Cerebellar nuclear complex (tissue), 1 donor: ENCODE measurements around the gene A2M.

Experiments
- DNase-seq, 2 experiments: peaks; one replicate each; lab custom pipeline; 2025; lab: John Stamatoyannopoulos, UW

A2M gene

GRCh38 chr12:9073076-9073475 lies 42.6 kb downstream of the A2M start:
- DNase-seq: no peak

- no peak for DNase-seq
Measured at GRCh38 chr12:9072481-9073038, 43.2 kb downstream of the A2M start.

GRCh38 chr12:9071969-9072368 lies 43.8 kb downstream of the A2M start:
- no peak for DNase-seq

GRCh38 chr12:9071518-9071917 lies 44.2 kb downstream of the A2M start:
- no peak for DNase-seq

- DNase-seq: no peak
Measured at GRCh38 chr12:9070351-9070750, 45.4 kb downstream of the A2M start.

GRCh38 chr12:9068600-9068999 lies 47.1 kb downstream of the A2M start:
- no peak for DNase-seq

DNA sequence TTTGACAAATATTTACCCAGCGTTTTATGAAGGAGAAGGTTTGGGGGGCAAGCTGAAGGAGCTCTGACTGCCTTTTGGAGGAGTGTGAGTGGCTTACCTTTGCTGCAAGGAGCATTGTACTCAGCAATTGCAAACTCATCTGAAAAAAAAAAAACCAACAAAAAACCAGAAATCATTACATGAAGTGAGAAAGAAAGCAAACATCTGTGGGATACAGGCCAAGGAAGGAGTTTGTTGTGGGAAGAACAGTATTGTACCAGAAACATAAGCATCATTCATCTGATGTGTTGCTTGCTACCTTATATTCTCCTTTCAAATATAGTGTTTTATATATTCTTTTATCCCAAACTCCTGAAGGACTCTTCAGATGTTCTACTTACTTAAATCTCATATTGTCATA lies 47.6 kb downstream of the A2M start:
- DNase-seq: no peak

DNA sequence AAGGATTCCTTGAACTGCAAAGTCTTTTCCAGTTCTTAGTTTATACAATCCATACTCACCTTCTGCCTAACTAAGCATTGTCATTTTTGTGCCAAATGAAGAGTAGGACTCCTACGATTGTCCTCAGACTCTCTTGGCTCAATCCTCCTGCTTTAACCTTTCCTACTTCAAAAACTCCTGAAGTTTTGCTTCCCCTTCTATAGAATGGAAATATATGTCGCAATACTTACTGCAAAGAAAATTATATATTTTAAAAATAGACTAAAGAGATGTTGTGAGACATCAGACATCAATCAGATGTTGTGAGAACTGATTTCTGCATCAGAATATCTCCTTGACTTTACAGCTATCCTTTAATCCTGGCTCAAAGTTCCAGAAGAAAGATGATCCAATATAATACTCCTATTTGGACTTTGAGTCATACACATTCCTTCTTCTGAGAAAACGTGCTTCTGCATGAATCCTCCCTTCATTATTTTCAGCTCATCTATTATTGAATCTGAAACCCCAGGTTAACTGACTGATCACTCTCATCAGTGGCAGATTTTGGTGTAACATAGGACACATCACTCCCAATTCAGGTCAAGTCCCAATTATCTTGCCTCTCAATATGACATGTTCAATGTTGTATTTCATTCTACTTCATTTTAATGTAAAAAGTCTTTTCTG lies 48.8 kb downstream of the A2M start:
- no peak for DNase-seq

- DNase-seq: no peak
Measured at GRCh38 chr12:9066183-9066623, 49.5 kb downstream of the A2M start.

GRCh38 chr12:9065607-9065856 lies 50.2 kb downstream of the A2M start:
- no peak for DNase-seq

DNA sequence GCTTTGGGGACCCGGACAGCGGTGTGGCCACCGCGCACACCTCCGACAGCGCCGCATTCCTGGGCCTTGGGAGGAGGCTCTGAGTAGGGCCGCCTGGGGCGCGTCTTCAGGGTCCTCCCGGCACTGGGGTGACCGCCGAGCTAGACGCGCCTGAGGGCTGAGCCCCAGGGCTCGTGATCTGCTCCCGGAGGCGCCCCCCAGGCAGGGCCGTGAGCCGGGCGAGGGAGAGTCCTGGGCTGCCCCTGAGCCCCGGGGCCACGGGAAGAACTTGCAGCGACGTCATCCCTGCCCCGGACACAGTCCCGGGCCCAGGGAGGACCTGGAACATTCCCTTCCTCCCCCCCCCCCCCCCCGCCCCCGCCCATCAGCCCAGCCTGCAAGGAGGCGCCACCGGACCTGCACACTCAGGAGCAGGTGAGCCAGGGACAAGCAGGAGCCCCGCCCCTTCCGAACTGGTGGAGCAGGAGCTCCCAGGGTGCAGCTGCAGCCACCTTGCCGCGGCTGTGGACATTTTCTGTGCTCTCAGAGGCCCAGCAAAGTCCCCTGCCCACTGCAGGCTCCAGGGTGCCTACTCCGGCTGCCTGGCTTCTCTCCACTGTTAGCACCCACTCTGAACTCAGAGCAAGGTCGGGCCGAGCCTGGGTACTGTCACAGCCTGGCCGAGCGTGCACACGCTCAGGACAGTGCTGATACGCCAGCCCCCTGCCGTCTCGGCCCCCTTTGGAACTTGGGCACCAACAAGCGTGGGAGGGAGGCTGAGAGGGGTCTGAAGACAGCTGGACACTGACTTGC lies 50.7 kb downstream of the A2M start:
- DNase-seq: peak in 1 of 2 experiments; percentile 38

- no peak for DNase-seq
Measured at GRCh38 chr12:9064201-9064814, 51.4 kb downstream of the A2M start.

- no peak for DNase-seq
Measured at GRCh38 chr12:9052610-9053009, 63.1 kb downstream of the A2M start.

- DNase-seq: no peak
Measured at GRCh38 chr12:9051158-9051550, 64.6 kb downstream of the A2M start.

- DNase-seq: no peak
Measured at GRCh38 chr12:9050521-9051157, 65.1 kb downstream of the A2M start.

DNA sequence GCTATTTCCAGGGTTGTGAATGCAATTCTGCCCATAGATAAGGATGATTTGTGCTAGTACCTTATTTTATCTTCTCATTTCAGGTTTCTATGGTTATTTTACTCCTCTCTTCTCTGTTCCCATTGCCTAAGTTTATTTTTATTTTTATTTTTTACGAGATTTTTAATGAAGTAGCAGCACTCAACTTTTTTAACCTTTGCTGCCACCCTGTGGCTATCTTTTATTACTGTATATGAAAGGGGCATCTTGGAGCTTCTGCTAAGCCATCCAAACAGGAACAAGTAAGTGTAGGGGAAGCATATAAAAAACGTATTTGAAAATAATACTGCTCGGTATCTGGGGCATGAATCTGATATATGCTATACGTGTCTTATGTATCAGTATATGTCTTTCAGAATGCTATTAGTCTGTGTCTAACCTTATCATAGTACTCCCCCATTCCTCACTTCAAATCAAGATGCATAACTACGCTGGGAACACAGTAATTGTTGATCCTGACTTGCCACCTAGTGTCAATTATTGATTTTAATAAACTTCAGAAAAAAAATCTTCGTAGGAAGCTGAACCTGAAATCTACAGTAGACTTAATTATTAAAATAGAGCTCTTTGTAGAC lies 66.1 kb downstream of the A2M start:
- DNase-seq: no peak

- DNase-seq: no peak
Measured at GRCh38 chr12:9048930-9049329, 66.8 kb downstream of the A2M start.

DNA sequence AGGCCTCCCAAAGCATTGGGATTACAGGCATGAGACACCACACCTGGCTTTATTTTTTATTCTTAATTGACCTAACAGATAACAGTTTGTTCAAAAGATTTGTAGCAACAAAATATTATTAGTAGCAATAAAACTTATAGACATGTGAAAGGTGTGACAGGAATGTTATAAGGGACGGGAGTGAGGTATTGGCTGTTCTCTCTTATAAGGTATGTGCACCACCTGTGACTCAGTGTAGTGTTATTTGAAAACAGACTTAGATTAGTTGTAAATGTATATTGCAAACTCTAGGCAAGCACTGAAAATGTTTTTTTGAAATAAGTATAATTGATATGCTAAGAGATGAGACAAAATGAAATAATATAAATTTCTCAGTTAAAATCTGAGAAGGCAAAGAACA lies 68.6 kb downstream of the A2M start:
- DNase-seq: no peak

GRCh38 chr12:9043766-9044165 lies 72.0 kb downstream of the A2M start:
- peak; percentile 23 to 48 for DNase-seq

GRCh38 chr12:9041321-9041720 lies 74.4 kb downstream of the A2M start:
- DNase-seq: no peak

DNA sequence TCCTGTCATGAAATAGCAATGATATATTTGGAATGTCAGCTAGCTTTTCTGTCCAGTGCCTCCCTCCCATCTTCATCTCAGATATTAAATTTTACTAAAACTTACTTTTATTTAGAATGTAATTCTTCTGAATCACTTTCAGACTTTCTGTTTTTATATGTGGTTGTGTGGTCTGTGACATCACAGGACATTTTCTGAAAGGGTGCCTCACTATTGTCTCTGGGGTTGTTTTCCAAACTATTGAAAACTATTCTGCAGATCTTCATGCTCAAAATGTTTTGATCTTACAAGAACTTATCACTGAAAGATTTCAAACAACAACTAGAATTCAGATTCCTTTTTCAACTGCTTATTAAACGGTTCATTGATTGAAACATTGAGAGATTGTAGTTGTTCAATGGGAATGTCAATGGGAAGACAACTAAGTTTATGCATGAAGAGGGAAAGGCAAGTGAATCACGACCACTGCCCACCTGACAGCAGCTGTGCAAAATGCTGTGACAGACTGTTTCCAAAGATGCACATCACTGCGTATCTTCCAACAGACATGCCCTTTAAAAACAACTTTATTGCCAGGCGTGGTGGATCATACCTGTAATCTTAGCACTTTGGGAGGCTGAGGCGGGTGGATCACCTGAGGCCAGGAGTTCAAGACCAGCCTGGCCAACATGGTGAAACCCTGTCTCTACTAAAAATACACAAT lies 75.1 kb downstream of the A2M start:
- no peak for DNase-seq
